Stimulated activated naive CD8-positive, alpha-beta T cell treated with anti-CD3 and anti-CD28 coated beads, Interleukin-15, Interleukin-2, amounts not matched to agents 100 ng/mL and 50 ng/mL, for 24 hours (primary cell): ENCODE results near the gene TEX264.

Experiments used
- H3K27ac Mint-ChIP-seq: one replicate; pipeline ENCODE4 v1.8.0; 2021; ENCODE audit warnings: mild to moderate bottlenecking, mixed read lengths
- H3K27me3 Mint-ChIP-seq: one replicate; pipeline ENCODE4 v1.8.0; 2021; ENCODE audit warnings: mixed read lengths
- H3K36me3 Mint-ChIP-seq: one replicate; pipeline ENCODE4 v1.8.0; 2021; ENCODE audit warnings: low read depth, mixed read lengths
- H3K4me1 Mint-ChIP-seq: one replicate; pipeline ENCODE4 v1.8.0; 2021; ENCODE audit warnings: low read depth, mixed read lengths
- H3K4me3 Mint-ChIP-seq: one replicate; pipeline ENCODE4 v1.8.0; 2021; ENCODE audit warnings: mild to moderate bottlenecking, mixed read lengths
- H3K9me3 Mint-ChIP-seq: one replicate; pipeline ENCODE4 v1.8.0; 2021; ENCODE audit warnings: mixed read lengths

TEX264 gene

DNA sequence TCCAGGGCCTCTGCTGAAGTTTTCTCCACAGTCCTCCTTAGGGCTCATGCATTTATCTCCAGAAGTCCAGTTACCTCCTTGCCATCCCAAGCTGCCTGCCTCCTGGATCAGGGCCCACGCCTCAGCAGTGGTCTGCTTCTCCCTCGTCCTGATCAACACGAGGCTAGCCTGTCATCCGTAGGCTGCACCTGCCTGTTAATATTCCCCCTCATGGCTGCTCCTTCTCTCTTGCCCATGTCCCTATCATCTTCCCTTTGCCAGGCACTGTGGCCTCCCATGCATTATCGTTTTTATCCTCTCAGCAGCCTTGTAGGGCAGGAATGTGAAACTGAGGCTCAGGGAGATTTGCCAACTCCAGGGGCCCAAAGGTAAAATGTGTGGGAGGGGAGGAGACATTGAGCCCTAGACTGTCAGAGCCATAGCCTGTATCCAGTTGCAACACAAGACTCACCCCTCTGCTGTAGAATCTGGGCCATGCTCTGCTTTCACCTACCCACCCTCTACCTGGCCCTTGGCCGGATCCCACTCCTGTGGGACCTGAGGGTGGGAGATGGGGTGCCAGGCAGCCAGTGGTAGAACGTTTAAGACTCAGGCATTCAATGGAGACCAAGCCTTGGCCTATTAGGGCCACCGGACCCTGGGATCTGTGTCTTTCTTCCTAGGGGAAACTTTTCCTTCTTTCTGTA lies 40.4 kb downstream of the TEX264 start:
- H3K4me3 Mint-ChIP-seq = no peak overlapping the region
- H3K4me1 Mint-ChIP-seq = peaks cover 13% of the 10 kb centered on the region
- no peaks in the 10 kb centered on the region for H3K9me3 Mint-ChIP-seq
- H3K27ac Mint-ChIP-seq = no peak overlapping the region
- H3K27me3 Mint-ChIP-seq = peaks cover 5% of the 10 kb centered on the region
- peaks cover 4% of the 10 kb centered on the region for H3K36me3 Mint-ChIP-seq

DNA sequence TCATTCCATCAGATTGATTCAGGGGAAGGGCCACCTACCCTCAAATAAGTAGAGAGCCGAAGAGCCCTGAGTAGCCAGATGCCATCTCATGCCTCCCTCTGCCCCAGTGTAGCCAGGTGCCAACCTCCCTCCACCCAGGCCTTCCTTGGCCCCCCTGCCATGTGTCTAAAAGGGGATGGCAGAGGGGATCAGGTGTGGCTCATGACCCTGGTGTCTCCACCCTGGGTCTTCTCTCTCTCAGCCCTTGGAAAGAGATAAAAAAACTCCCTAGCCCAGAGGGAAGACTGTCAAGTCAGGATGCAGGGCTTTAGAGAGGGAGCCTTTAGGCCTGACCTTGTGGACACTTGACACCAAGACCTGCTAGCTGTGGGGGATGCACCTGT lies 41.0 kb downstream of the TEX264 start:
- no peaks in the 10 kb centered on the region for H3K9me3 Mint-ChIP-seq
- peaks cover 13% of the 10 kb centered on the region for H3K4me1 Mint-ChIP-seq
- no peak overlapping the region for H3K27ac Mint-ChIP-seq
- peaks cover 4% of the 10 kb centered on the region for H3K36me3 Mint-ChIP-seq
- H3K4me3 Mint-ChIP-seq = no peak overlapping the region
- H3K27me3 Mint-ChIP-seq = peaks cover 5% of the 10 kb centered on the region

DNA sequence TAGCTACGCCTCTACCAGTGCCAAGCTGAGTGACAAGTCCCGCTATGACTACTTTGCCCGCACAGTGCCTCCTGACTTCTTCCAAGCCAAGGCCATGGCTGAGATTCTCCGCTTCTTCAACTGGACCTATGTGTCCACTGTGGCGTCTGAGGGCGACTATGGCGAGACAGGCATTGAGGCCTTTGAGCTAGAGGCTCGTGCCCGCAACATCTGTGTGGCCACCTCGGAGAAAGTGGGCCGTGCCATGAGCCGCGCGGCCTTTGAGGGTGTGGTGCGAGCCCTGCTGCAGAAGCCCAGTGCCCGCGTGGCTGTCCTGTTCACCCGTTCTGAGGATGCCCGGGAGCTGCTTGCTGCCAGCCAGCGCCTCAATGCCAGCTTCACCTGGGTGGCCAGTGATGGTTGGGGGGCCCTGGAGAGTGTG lies 41.5 kb downstream of the TEX264 start:
- peaks cover 4% of the 10 kb centered on the region for H3K36me3 Mint-ChIP-seq
- no peak overlapping the region for H3K27ac Mint-ChIP-seq
- H3K9me3 Mint-ChIP-seq = no peaks in the 10 kb centered on the region
- H3K4me3 Mint-ChIP-seq = no peak overlapping the region
- H3K4me1 Mint-ChIP-seq = peaks cover 8% of the 10 kb centered on the region
- peaks cover 1% of the 10 kb centered on the region for H3K27me3 Mint-ChIP-seq

DNA sequence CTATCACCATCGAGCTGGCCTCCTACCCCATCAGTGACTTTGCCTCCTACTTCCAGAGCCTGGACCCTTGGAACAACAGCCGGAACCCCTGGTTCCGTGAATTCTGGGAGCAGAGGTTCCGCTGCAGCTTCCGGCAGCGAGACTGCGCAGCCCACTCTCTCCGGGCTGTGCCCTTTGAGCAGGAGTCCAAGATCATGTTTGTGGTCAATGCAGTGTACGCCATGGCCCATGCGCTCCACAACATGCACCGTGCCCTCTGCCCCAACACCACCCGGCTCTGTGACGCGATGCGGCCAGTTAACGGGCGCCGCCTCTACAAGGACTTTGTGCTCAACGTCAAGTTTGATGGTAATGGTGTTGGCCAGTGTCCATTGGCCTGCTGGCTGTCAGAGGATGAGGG lies 41.9 kb downstream of the TEX264 start:
- H3K4me1 Mint-ChIP-seq = peaks cover 6% of the 10 kb centered on the region
- no peak overlapping the region for H3K4me3 Mint-ChIP-seq
- no peak overlapping the region for H3K27ac Mint-ChIP-seq
- no peaks in the 10 kb centered on the region for H3K27me3 Mint-ChIP-seq
- peaks cover 4% of the 10 kb centered on the region for H3K36me3 Mint-ChIP-seq
- H3K9me3 Mint-ChIP-seq = no peaks in the 10 kb centered on the region

DNA sequence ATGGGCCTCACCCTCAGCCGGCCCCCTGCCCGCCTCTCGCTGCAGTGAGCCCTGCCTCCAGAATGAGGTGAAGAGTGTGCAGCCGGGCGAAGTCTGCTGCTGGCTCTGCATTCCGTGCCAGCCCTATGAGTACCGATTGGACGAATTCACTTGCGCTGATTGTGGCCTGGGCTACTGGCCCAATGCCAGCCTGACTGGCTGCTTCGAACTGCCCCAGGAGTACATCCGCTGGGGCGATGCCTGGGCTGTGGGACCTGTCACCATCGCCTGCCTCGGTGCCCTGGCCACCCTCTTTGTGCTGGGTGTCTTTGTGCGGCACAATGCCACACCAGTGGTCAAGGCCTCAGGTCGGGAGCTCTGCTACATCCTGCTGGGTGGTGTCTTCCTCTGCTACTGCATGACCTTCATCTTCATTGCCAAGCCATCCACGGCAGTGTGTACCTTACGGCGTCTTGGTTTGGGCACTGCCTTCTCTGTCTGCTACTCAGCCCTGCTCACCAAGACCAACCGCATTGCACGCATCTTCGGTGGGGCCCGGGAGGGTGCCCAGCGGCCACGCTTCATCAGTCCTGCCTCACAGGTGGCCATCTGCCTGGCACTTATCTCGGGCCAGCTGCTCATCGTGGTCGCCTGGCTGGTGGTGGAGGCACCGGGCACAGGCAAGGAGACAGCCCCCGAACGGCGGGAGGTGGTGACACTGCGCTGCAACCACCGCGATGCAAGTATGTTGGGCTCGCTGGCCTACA lies 44.4 kb downstream of the TEX264 start:
- H3K27ac Mint-ChIP-seq = no peak overlapping the region
- H3K27me3 Mint-ChIP-seq = no peaks in the 10 kb centered on the region
- H3K36me3 Mint-ChIP-seq = no peaks in the 10 kb centered on the region
- peaks cover 20% of the 10 kb centered on the region for H3K4me1 Mint-ChIP-seq
- no peaks in the 10 kb centered on the region for H3K9me3 Mint-ChIP-seq
- no peak overlapping the region for H3K4me3 Mint-ChIP-seq

DNA sequence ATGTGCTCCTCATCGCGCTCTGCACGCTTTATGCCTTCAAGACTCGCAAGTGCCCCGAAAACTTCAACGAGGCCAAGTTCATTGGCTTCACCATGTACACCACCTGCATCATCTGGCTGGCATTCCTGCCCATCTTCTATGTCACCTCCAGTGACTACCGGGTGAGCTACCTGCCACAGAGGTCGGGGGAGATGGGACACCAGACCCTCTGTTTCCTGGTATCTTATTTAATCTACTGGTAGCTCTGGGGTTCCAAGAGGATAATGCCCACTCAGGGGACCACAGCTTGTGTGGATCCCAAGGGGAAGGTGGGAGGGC lies 44.9 kb downstream of the TEX264 start:
- no peaks in the 10 kb centered on the region for H3K27me3 Mint-ChIP-seq
- H3K27ac Mint-ChIP-seq = no peak overlapping the region
- no peaks in the 10 kb centered on the region for H3K9me3 Mint-ChIP-seq
- H3K4me1 Mint-ChIP-seq = peaks cover 24% of the 10 kb centered on the region
- H3K4me3 Mint-ChIP-seq = no peak overlapping the region
- no peaks in the 10 kb centered on the region for H3K36me3 Mint-ChIP-seq

DNA sequence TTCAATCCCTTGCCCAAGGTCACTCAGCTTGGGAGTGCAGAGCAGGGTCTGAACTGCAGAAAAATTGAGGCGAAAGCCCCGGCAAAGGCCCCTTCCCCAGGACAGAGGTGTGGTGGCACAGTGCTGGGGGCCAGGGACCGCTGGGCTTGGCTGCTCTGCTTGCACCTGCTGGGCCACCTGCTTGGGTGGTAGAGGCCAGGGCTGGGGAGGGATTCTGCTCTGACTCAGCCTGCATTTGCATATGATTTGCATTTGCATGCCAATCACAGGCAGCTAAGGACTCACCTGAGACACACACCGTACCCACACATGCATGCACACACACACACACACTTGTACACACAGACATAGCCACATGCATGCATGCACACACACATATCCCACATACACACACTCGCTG lies 45.8 kb downstream of the TEX264 start:
- Mint-ChIP-seq H3K27me3 (no peaks in the 10 kb centered on the region), H3K4me1 (peaks cover 32% of the 10 kb centered on the region), H3K27ac (no peak overlapping the region), H3K9me3 (no peaks in the 10 kb centered on the region), H3K4me3 (no peak overlapping the region), H3K36me3 (no peaks in the 10 kb centered on the region)

DNA sequence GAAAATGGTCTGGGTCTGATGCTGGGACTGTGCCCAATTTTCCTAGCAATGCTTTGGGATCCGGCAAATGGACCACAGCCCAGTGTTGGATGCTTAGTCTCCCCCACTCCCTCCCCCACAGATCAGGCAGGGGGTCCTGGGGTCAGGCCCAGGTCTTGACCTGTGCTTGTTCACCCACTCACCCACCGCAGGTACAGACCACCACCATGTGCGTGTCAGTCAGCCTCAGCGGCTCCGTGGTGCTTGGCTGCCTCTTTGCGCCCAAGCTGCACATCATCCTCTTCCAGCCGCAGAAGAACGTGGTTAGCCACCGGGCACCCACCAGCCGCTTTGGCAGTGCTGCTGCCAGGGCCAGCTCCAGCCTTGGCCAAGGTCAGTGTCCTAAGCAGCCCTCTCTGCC lies 46.4 kb downstream of the TEX264 start:
- Mint-ChIP-seq H3K36me3 (no peaks in the 10 kb centered on the region), H3K27me3 (no peaks in the 10 kb centered on the region), H3K27ac (no peak overlapping the region), H3K9me3 (no peaks in the 10 kb centered on the region), H3K4me3 (no peak overlapping the region), H3K4me1 (peaks cover 35% of the 10 kb centered on the region)

DNA sequence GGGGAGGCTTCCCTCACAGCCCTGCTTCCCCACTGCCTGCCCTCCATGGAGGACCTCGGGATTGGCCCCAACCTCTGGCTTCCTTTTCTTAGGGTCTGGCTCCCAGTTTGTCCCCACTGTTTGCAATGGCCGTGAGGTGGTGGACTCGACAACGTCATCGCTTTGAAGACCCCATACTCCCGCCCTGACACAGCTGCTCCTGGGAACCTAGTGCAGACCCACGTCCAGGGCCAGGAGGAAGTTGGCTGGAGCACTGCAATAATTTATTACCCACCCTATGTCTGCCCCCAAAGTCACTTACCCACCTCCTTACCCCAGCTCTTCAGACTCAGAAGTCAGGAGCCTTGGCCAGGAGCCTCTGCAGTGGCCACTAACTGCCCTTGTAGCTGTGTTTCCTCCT lies 46.9 kb downstream of the TEX264 start:
- Mint-ChIP-seq H3K27ac (no peak overlapping the region), H3K36me3 (no peaks in the 10 kb centered on the region), H3K27me3 (no peaks in the 10 kb centered on the region), H3K4me3 (no peak overlapping the region), H3K4me1 (peaks cover 35% of the 10 kb centered on the region), H3K9me3 (no peaks in the 10 kb centered on the region)

DNA sequence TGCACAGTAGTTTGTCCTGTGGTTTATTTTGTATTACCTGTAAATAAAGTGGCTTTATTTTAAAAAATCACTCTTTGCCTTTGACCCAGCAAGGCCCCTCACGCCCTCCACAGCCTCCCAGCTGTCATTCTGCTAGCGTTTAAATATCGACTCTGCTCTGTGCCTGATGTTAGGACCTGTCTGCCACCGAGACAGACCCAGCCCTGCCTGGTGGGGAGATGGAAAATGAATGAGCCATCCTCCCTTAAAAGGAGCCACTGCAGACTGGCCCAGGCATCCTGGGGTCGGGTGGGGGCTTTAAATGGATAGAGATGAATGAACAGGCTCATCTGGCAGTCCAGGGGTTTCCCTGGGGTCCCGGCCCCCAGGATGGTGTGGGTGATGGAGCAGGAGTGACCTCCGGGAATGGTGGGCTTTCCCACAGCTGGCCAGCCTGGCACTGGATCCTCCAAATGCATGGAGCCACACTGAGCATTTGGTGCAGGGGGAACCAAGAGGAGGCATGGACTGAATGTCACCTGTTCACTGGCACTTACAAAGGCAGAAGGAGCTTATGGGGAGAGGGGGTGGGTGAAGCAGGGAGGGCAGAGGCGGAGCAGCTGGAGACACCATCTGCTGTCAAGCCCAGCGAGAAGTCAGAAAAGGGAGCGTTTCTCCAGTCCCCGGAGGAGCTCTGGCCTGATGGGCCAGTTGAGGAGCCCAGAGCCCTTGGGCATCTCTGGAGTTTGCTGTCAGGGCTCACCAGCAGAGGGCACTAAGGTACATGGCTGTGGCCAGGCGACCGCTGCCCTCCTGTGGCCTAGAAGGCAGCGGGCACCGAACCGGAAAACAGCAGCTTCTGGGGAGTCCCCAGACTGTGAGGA lies 47.7 kb downstream of the TEX264 start:
- Mint-ChIP-seq H3K36me3 (no peaks in the 10 kb centered on the region), H3K4me3 (no peak overlapping the region), H3K4me1 (peaks cover 38% of the 10 kb centered on the region), H3K9me3 (no peaks in the 10 kb centered on the region), H3K27me3 (no peaks in the 10 kb centered on the region), H3K27ac (peak overlapping the region; percentile 18)

DNA sequence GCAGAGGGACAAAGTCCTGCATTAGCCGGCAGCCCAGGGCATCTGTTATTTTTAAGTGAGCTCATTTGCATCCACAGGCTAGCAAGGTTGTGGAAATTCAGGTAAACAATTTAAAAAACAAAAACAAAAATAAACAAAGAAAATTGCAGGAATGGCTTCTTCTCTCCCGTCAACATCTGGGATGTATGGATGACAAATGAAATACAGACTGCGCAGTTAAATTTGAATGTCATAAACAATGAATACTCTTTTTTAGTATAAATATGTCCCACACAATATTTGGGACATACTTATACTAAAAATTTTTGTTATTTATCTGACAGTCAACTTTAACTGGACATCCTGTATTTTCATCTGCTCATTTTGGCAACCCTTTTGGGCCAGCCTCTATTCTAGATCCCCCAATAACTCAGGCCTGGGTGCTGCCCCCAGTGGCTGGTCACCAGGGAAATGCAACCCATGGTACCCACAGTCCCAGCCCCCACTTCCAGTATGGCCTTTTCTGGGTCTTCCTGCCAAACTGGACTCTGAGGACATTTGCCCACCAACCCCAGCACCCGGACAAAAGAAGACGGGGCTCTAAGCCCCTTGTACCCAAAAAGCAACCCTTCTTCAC lies 48.5 kb downstream of the TEX264 start:
- no peak overlapping the region for H3K4me3 Mint-ChIP-seq
- no peaks in the 10 kb centered on the region for H3K36me3 Mint-ChIP-seq
- peak overlapping the region; percentile 32 for H3K27ac Mint-ChIP-seq
- H3K4me1 Mint-ChIP-seq = peaks cover 38% of the 10 kb centered on the region
- no peaks in the 10 kb centered on the region for H3K9me3 Mint-ChIP-seq
- H3K27me3 Mint-ChIP-seq = no peaks in the 10 kb centered on the region

DNA sequence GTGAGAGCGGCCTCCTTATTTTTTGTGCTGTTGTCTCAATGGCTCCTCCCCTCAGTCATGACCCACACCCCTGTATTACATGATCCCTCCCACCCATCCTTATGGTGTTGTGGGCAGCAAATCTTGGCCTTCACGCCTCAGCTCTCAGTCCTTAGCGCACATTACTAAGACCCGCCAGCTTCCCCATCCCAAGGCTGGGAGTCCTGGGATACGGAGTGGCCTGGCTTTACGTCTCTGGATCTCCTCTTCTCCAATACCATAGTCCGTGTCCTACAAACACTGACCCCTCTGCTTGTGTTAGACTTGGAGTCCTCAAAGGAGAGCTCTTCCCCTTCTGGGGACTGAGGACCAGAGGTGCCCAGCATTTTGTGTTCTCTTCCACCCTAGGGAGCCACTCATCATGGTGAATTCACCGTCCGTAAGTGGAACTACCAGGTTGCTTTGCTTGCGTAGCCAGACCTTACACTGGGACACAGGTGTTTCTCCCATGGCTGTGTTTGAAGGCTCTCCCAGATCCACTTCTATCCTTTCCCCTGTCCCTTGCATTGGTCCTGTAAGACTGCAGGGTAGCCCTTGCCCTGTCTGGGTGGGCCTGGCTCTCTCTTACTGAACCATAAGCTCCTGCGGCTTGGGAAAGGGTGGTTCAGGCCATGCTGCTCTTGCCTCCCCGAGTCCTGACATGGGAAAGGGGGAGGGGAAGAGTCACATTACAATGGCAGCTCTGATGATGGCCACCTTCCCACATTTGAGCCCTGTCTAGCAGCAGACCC lies 49.4 kb downstream of the TEX264 start:
- Mint-ChIP-seq H3K36me3 (no peaks in the 10 kb centered on the region), H3K4me1 (peaks cover 43% of the 10 kb centered on the region), H3K27ac (peak overlapping the region; percentile 34), H3K9me3 (peaks cover 4% of the 10 kb centered on the region), H3K27me3 (no peaks in the 10 kb centered on the region), H3K4me3 (no peak overlapping the region)

DNA sequence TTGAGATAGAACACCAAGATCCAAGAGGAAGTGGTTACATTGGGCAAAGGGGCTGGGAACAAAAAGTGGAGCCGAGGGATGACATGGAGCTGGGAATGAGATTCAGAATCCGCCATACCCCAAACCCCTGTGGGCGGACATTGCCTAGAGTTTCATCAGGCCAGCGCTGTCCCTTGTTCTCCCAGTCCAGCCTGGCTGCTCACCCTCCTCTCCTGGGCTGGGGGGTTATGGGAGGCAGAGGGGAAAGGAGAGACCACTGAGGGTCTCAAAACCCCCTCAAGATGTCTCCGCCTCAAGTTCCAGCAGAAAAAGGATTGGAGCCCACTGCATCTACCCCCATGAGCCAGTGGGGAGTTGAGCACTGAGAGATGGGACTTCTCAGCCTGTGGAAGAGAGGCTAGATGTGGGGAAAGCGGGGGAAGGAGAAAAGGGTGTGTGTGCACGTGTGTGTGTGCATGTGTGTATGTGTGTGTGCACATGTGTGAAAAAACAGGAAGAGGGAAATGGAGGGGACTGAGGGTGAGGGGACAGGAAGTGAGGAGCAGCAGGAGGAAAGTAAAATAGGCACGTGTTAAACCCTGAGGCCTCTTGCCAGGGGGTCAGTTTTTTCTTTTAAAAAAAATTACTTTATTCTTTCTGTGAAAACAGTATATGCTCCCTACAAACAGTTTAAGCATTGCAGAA lies 50.2 kb downstream of the TEX264 start:
- Mint-ChIP-seq H3K4me1 (peaks cover 44% of the 10 kb centered on the region), H3K36me3 (no peaks in the 10 kb centered on the region), H3K27ac (peak overlapping the region; percentile 34), H3K27me3 (no peaks in the 10 kb centered on the region), H3K9me3 (peaks cover 4% of the 10 kb centered on the region), H3K4me3 (no peak overlapping the region)

DNA sequence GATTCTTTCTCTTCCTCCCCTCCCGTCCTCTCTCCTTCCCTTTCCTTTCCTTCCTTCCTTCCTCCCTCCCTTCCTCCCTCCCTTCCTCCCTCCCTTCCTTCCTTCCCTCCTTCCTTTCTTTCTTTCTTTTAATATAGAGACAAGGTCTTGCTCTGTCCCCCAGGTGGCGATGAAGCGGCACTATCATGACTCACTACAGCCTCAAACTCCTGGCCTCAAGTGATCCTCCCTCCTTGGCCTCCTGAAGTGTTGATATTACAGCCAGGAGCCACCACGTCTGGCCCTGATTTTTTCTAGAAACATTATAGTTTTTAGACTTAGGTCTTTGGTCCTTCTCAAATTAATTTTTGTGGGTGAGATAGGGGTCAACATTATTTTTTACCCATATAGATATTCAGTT lies 51.3 kb downstream of the TEX264 start:
- Mint-ChIP-seq H3K4me1 (peaks cover 56% of the 10 kb centered on the region), H3K4me3 (no peak overlapping the region), H3K27me3 (no peaks in the 10 kb centered on the region), H3K27ac (peak overlapping the region; percentile 26), H3K36me3 (no peaks in the 10 kb centered on the region), H3K9me3 (peaks cover 4% of the 10 kb centered on the region)
